ENCODE measurements around the gene PROM2. TPM values are rescaled to one million over a fixed set of nuclear protein-coding genes. Genes with fewer than 3 reads are reported as not detected.

PROM2 gene
- total and polyA plus RNA-seq, 10 of the 15 experiments (the other 5 are each of a cell fraction or from before 2014, with no cell fraction given), result 0.01 to 0.04 TPM; not detected in 8

GRCh38 chr2:95278051-95278471 is 3.8 kb downstream of the PROM2 start:
- DNase-seq (ENCODE audit: low read depth, low spot score) (no peak), ATAC-seq (no peak), FAIRE-seq (no peak)
- no peak overlapping the region for H3K4me3 ChIP-seq
- H3K27ac ChIP-seq (ENCODE audit: control insufficient read depth, insufficient read depth), result no peak overlapping the region
- no peak overlapping the region for H3K9ac ChIP-seq (ENCODE audit: control insufficient read depth, insufficient read depth, low read length)
- H2AFZ ChIP-seq (ENCODE audit: control insufficient read depth, low read depth, low read length), result no peak overlapping the region
- H3K9me3 ChIP-seq (replicated peaks; ENCODE audit: control insufficient read depth, insufficient read depth, low read length), result no peaks in the 10 kb centered on the region
- SMC1A ChIA-PET (ENCODE audit: uncharacterized antibody, unreplicated experiment), result no interaction called here
- POLR2A ChIA-PET, result no interaction called here
- no peak for TF ChIP-seq SMC3 (IDR thresholded peaks at IDR 0.05; ENCODE audit: borderline replicate concordance, low read length)
- no peak for TF ChIP-seq ATF7 (IDR thresholded peaks at IDR 0.05; ENCODE audit: low read depth)
- no peak for TF ChIP-seq SMARCA5 (IDR thresholded peaks at IDR 0.05)
- no peak for TF ChIP-seq CUX1 (IDR thresholded peaks at IDR 0.05; ENCODE audit: insufficient replicate concordance, low read depth, low read length)
- TF ChIP-seq IRF3 (IDR thresholded peaks at IDR 0.05), result no peak
- no peak for TF ChIP-seq MYC (IDR thresholded peaks at IDR 0.05; ENCODE audit: insufficient read depth, insufficient read length, insufficient replicate concordance, low read length, severe bottlenecking)
- H4K20me1 ChIP-seq (ENCODE audit: control insufficient read depth, insufficient read depth), result no peaks in the 10 kb centered on the region
- H3K4me1 ChIP-seq (ENCODE audit: control insufficient read depth, insufficient read depth, low read length), result no peaks in the 10 kb centered on the region
- intact Hi-C loops (cut with micrococcal nuclease; ENCODE audit: unreplicated experiment) (no loop called here), in situ Hi-C loops (cut with MboI) (no loop called here)
- RAD21 ChIA-PET (ENCODE audit: unreplicated experiment), result no interaction called here
- no peak overlapping the region for H3K4me2 ChIP-seq (ENCODE audit: control insufficient read depth, insufficient read depth)
- no peaks in the 10 kb centered on the region for H3K27me3 ChIP-seq (replicated peaks in 1 of 2; ENCODE audit: control insufficient read depth in 2 of 2, insufficient read depth in 2 of 2, low read length in 1 of 2)
- BruUV-seq (replicated peaks), result no TSS peak
- no peaks in the 10 kb centered on the region for H3K36me3 ChIP-seq (ENCODE audit: control insufficient read depth in 2 of 2, insufficient read depth in 2 of 2, low read length in 1 of 2)
- no peaks in the 10 kb centered on the region for H3K79me2 ChIP-seq (ENCODE audit: control insufficient read depth, insufficient read depth, low read length)
- 41% methylated on average over 7 of the region's 7 CpGs for WGBS (ENCODE audit: insufficient coverage, insufficient replicate concordance, low lambda C conversion rate, missing lambda C conversion rate)
- CTCF ChIA-PET, result no interaction called here
